Transverse colon (tissue), 4 donors: ENCODE data around the gene BORCS5. TPM values are rescaled to one million over a fixed set of nuclear protein-coding genes. Genes with fewer than 3 reads are reported as not detected.

Source experiments
- DNase-seq: peaks from one replicate; pipeline ENCODE4 v3.0.0-alpha.2; 2019
- H3K27ac ChIP-seq, 4 donors: fragments of 200-600 bp; sonication (generic); 2 replicates each; pipeline ENCODE4 v1.5.1; 2016 to 2018; ENCODE audit warnings: inconsistent platforms in 4 of 4
- H3K27me3 ChIP-seq: fragments of 200-600 bp; sonication (generic); 2 replicates; pipeline ENCODE4 v1.5.1; 2017; ENCODE audit warnings: inconsistent platforms
- H3K36me3 ChIP-seq, 4 donors: fragments of 200-600 bp; sonication (generic); 2 replicates each; pipeline ENCODE4 v1.5.1; 2017 to 2019; ENCODE audit warnings: inconsistent platforms in 4 of 4
- H3K4me1 ChIP-seq, 4 donors: fragments of 200-600 bp; sonication (generic); 2 replicates each; pipeline ENCODE4 v1.5.1; 2017 to 2020; ENCODE audit warnings: inconsistent platforms in 4 of 4
- H3K4me3 ChIP-seq, 4 donors: fragments of 200-600 bp; sonication (generic); 1 replicate in 1 of 4; 2 replicates in 3 of 4; pipeline versions ENCODE4 v1.5.1 to v1.6.1; 2017 to 2019; ENCODE audit warnings: inconsistent platforms in 4 of 4
- H3K9me3 ChIP-seq, 2 donors: fragments of 200-600 bp; sonication (generic); 2 replicates each; pipeline ENCODE4 v1.5.1; 2017 to 2019; ENCODE audit warnings: inconsistent platforms in 2 of 2
- CTCF ChIP-seq, 5 experiments: fragments of 200-600 bp in 3 of 5; fragments of 450-650 bp in 2 of 5; sonication (generic) in 3 of 5; IDR thresholded peaks; 1 replicate in 2 of 5; 2 replicates in 3 of 5; pipeline ENCODE4 v1.5.1; 2016 to 2017; ENCODE audit warnings: antibody characterized with exemption in 5 of 5, inconsistent platforms in 3 of 5, mild to moderate bottlenecking in 2 of 5, moderate library complexity in 1 of 5
- EP300 ChIP-seq: sonication (generic); formaldehyde crosslinking; IDR thresholded peaks from one replicate; pipeline ENCODE4 v1.6.1; 2017; ENCODE audit warnings: antibody characterized with exemption, low read depth
- POLR2A ChIP-seq: fragments of 450-650 bp; IDR thresholded peaks from one replicate; pipeline ENCODE4 v1.6.1; 2016; ENCODE audit warnings: antibody characterized with exemption, mild to moderate bottlenecking, moderate library complexity
- POLR2AphosphoS5 ChIP-seq, 3 donors: sonication (generic); formaldehyde crosslinking; IDR thresholded peaks; one replicate each; pipeline ENCODE4 v1.6.1; 2016; ENCODE audit warnings: antibody characterized with exemption in 3 of 3
- WGBS, 2 donors: methylation state at CpG; one replicate each; pipeline ENCODE4 v1.1.5; 2018; ENCODE audit warnings: low coverage in 1 of 2; 5-methylcytosine and 5-hydroxymethylcytosine counted together
- in situ Hi-C, 4 donors: fragments of 200-750 bp; cut with MboI; loops; one replicate each; pipeline versions ENCODE4 v1.15.0 to v1.15.1; 2017; ENCODE audit warnings: low sequenced_read_pairs in 3 of 4, low pct_ligation_motif_present in 1 of 4, low pct_unique_long_range_greater_than_20kb in 1 of 4
- intact Hi-C: fragments of 100-400 bp; cut with DNase I; formaldehyde crosslinking; loops from one replicate; pipeline ENCODE4 v1.15.1; 2023; ENCODE audit warnings: low total_unique reads
- total RNA-seq, 4 donors: library from RNA; depleted of rRNA; stranded (reverse); fragments of >200 nt; gene quantifications; one replicate each; pipeline ENCODE4 v1.1.0, GENCODE V29; 2016

Gene BORCS5
- total RNA-seq, 4 donors from 2014 or later, result 8.5 to 52.7 (median 21.3) TPM

GRCh38 chr12:12488296-12488695 is 131.4 kb downstream of the BORCS5 start:
- no peak for DNase-seq
- Histone ChIP-seq H3K27ac (no peak overlapping the region), H3K36me3 (peaks cover 0 to 8% (median 0%) of the 10 kb centered on the region in 4 donors), H3K4me1 (peaks cover 0 to 4% (median 0%) of the 10 kb centered on the region in 4 donors), H3K9me3 (no peaks in the 10 kb centered on the region), H3K4me3 (no peak overlapping the region), H3K27me3 (no peaks in the 10 kb centered on the region)
- WGBS, 2 donors, result 85 to 96% methylated on average over 3 to 4 of the region's 4 CpGs
- TF ChIP-seq POLR2A (no peak), EP300 (no peak), CTCF (IDR thresholded peaks at IDR 0.05) (no peak)
- in situ Hi-C loops (no loop called here), intact Hi-C loops (no loop called here)

- 93 to 98% methylated on average over 6 to 8 of the region's 8 CpGs for WGBS, 2 donors
- no peaks in the 10 kb centered on the region for H3K9me3 ChIP-seq
- intact Hi-C loops, result no loop called here
- H3K4me3 ChIP-seq, result no peak overlapping the region
- no peak for DNase-seq
- peaks cover 0 to 4% (median 0%) of the 10 kb centered on the region in 4 donors for H3K4me1 ChIP-seq
- H3K27ac ChIP-seq, result no peak overlapping the region
- H3K36me3 ChIP-seq, result peaks cover 0 to 8% (median 0%) of the 10 kb centered on the region in 4 donors
- in situ Hi-C loops, result no loop called here
- H3K27me3 ChIP-seq, result no peaks in the 10 kb centered on the region
- TF ChIP-seq CTCF (IDR thresholded peaks at IDR 0.05) (no peak), POLR2A (no peak), EP300 (no peak), POLR2AphosphoS5 (IDR thresholded peaks at IDR 0.05) (peak in 1 of 3 donors; percentile 11)
These were observed 132.1 kb downstream of the BORCS5 start for GRCh38 chr12:12488823-12489550.

GRCh38 chr12:12491606-12492005 is 134.7 kb downstream of the BORCS5 start:
- H3K27ac ChIP-seq, result no peak overlapping the region
- intact Hi-C loops, result no loop called here
- DNase-seq, result no peak

GRCh38 chr12:12492547-12492946 is 135.7 kb downstream of the BORCS5 start:
- Histone ChIP-seq H3K9me3 (no peaks in the 10 kb centered on the region), H3K36me3 (peaks cover 0 to 10% (median 0%) of the 10 kb centered on the region in 4 donors), H3K4me1 (peaks cover 0 to 4% (median 0%) of the 10 kb centered on the region in 4 donors), H3K4me3 (no peak overlapping the region), H3K27me3 (no peaks in the 10 kb centered on the region), H3K27ac (no peak overlapping the region)
- in situ Hi-C loops (no loop called here), intact Hi-C loops (no loop called here)
- 84 to 87% methylated on average over 5 of the region's 5 CpGs for WGBS, 2 donors
- TF ChIP-seq POLR2A (no peak), EP300 (no peak), POLR2AphosphoS5 (IDR thresholded peaks at IDR 0.05) (no peak)
- DNase-seq, result no peak

More at GRCh38 chr12:12491606-12492005, 134.7 kb downstream of the BORCS5 start:
- peaks cover 0 to 6% (median 0%) of the 10 kb centered on the region in 4 donors for H3K36me3 ChIP-seq
- in situ Hi-C loops, result no loop called here
- TF ChIP-seq POLR2A, result no peak
- no peak for TF ChIP-seq POLR2AphosphoS5 (IDR thresholded peaks at IDR 0.05)
- no peak for TF ChIP-seq EP300
- TF ChIP-seq CTCF (IDR thresholded peaks at IDR 0.05), result no peak
- H3K9me3 ChIP-seq, result no peaks in the 10 kb centered on the region
- H3K4me1 ChIP-seq, result peaks cover 0 to 4% (median 0%) of the 10 kb centered on the region in 4 donors
- H3K27me3 ChIP-seq, result no peaks in the 10 kb centered on the region
- H3K4me3 ChIP-seq, result no peak overlapping the region
